ENCODE measurements around the gene ATP2B3. TPM values are rescaled to one million over a fixed set of nuclear protein-coding genes. Genes with fewer than 3 reads are reported as not detected.
A peak's percentile ranks its signal among the peaks of the same experiment; 100 is the strongest.

Gene ATP2B3
- total RNA-seq, 4 donors from 2014 or later, result not detected

DNA sequence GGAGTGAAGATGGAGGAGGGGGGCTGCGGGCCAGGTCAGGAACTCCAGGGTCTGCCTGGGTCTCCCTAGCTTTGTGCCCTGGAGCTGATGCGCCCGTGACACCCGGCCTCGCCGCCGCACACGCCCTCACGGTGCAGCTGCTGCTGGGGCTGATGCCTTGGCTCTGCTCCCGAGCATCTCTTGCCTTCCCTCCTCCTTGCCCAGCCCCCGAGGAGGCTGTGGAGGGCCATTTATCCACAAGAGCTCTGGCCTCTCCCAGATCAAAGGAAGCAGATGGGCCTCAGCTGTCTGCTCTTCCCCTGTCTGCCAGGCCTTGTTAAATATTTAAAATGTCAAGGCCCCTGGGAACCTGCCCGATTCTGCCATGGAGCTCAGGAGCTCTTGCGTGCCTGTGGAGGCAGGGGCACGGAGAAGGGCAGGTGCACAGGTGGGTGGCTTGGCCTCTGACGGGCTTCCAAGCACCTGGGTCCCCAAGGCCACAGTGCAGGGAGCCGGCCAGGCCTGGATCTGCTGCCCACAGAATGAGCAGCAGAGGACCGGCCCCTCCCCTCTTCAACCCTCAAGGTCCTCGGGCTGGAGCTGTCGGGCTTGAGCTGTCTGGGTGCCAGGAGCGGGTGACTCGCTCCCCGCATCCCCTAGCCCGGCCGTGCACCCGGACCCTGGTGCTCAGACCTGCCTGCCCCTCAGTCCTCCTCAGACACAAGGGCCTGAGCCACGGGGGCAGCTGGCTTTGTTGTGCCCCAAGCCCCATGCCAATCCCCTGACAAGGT lies 20.3 kb downstream of the ATP2B3 start:
- Histone ChIP-seq H3K9me3 (no peaks in the 10 kb centered on the region), H3K4me1 (no peaks in the 10 kb centered on the region), H3K27me3 (no peaks in the 10 kb centered on the region), H3K27ac (no peak overlapping the region), H3K36me3 (no peaks in the 10 kb centered on the region), H3K4me3 (no peak overlapping the region)
- TF ChIP-seq, protein P1, sequence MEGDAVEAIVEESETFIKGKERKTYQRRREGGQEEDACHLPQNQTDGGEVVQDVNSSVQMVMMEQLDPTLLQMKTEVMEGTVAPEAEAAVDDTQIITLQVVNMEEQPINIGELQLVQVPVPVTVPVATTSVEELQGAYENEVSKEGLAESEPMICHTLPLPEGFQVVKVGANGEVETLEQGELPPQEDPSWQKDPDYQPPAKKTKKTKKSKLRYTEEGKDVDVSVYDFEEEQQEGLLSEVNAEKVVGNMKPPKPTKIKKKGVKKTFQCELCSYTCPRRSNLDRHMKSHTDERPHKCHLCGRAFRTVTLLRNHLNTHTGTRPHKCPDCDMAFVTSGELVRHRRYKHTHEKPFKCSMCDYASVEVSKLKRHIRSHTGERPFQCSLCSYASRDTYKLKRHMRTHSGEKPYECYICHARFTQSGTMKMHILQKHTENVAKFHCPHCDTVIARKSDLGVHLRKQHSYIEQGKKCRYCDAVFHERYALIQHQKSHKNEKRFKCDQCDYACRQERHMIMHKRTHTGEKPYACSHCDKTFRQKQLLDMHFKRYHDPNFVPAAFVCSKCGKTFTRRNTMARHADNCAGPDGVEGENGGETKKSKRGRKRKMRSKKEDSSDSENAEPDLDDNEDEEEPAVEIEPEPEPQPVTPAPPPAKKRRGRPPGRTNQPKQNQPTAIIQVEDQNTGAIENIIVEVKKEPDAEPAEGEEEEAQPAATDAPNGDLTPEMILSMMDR (IDR thresholded peaks at IDR 0.05 in 4 of 5, conservative IDR thresholded peaks at IDR 0.05 in 1 of 5), result no peak
- TF ChIP-seq POLR2A (IDR thresholded peaks at IDR 0.05), result no peak
- ATAC-seq, result no peak
- intact Hi-C loops (cut with DNase I; ENCODE audit: low total_unique reads) (no loop called here), in situ Hi-C loops (cut with MboI; ENCODE audit: low sequenced_read_pairs in 4 of 4) (no loop called here)
- DNase-seq, result no peak

DNA sequence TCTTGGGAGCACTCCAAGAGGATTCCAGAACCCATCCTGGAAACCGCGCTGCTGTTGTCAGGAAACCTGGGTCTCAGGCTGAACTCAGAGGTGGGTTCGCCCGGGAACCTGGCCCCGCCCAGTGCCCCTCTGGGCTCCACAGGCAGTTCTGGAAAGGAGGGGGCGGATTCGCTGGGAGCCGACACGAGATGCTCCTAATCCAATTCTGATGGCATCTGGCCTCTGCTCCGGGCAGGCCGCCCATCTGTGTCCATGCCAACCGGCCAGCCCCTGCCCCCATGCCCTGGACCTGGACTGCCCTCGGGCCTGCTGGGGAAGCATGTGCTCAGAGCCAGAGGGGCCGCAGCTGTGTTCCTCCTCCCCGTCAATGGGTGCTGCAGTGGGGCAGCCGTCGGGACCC lies 21.0 kb downstream of the ATP2B3 start:
- TF ChIP-seq POLR2A (IDR thresholded peaks at IDR 0.05), result no peak
- TF ChIP-seq, protein P1 (IDR thresholded peaks at IDR 0.05 in 4 of 5, conservative IDR thresholded peaks at IDR 0.05 in 1 of 5), result no peak
- DNase-seq, result no peak
- intact Hi-C loops (cut with DNase I; ENCODE audit: low total_unique reads) (no loop called here), in situ Hi-C loops (cut with MboI; ENCODE audit: low sequenced_read_pairs in 4 of 4) (no loop called here)
- Histone ChIP-seq H3K36me3 (no peaks in the 10 kb centered on the region), H3K27ac (no peak overlapping the region), H3K27me3 (no peaks in the 10 kb centered on the region), H3K4me3 (no peak overlapping the region), H3K9me3 (no peaks in the 10 kb centered on the region), H3K4me1 (no peaks in the 10 kb centered on the region)
- ATAC-seq, result no peak

DNA sequence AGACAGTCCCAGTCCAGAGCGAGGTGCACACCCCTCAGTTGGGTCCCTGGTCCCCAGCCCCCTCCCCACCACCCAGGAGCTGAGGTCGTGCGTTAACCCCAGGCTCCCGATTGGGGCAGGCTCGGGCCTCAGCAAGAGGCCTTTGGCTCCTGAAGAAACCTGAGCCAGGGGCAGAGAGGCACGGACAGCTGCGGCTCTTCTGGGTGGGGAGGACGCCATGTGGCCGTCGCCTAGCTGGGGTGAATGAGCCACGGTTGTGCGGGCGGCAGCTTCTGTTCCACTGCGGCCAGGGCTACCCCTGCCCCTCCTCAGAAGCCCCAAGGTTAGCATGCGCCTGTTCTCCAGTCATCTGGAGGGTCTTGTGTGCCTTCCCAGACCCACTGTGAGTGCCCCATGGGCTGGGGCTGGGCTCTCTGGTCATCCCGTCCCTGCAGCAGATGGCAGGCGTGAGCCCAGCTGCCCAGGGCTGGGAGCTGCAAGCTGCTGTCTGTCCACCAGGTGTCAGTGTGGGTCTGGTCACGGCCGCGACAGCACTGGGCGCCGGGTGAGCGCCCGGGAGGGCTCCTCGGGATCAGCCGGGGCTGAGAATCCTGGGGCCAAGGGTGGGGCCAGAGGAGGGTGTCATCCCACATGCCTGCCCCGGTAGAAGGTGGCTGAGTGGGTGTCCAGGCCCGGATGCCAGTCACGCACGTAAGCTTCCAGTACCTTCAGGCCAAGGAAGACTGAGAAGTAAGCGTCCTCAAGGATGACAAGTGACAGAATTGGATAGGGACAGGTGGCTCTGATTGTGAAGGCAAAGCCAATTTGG lies 21.9 kb downstream of the ATP2B3 start:
- intact Hi-C loops (cut with DNase I; ENCODE audit: low total_unique reads) (no loop called here), in situ Hi-C loops (cut with MboI; ENCODE audit: low sequenced_read_pairs in 4 of 4) (no loop called here)
- Histone ChIP-seq H3K4me3 (no peak overlapping the region), H3K36me3 (no peaks in the 10 kb centered on the region), H3K9me3 (no peaks in the 10 kb centered on the region), H3K4me1 (no peaks in the 10 kb centered on the region), H3K27ac (no peak overlapping the region), H3K27me3 (no peaks in the 10 kb centered on the region)
- peak; percentile 32 to 56 for DNase-seq
- no peak for TF ChIP-seq POLR2A (IDR thresholded peaks at IDR 0.05)
- TF ChIP-seq, protein P1 (IDR thresholded peaks at IDR 0.05 in 4 of 5, conservative IDR thresholded peaks at IDR 0.05 in 1 of 5), result peak; percentile 70 to 87 (median 78)
- ATAC-seq, result peak; percentile 70 to 96

DNA sequence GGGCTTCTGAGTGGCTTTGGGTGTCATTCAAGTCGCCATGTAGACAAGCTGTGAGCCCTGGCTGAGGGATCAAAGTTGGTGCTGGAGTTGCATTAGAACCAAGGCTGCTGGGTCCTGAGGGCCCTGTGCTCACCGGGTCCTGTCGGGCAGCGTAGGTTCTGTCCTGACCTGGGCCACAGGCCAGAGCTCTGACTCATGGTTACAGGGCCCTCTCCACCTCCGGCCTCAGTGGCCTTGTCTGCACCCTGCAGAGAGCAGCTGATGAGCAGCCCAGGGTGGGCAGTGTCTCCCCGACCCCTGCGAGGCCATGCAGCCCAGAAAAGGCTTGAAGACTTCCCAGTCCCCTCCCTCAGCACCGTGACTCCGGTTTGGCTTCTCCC lies 22.5 kb downstream of the ATP2B3 start:
- peaks cover 0 to 3% (median 0%) of the 10 kb centered on the region in 3 donors for H3K27me3 ChIP-seq
- no peaks in the 10 kb centered on the region for H3K4me1 ChIP-seq
- DNase-seq (no peak), ATAC-seq (no peak)
- no peaks in the 10 kb centered on the region for H3K36me3 ChIP-seq
- no peaks in the 10 kb centered on the region for H3K9me3 ChIP-seq
- H3K27ac ChIP-seq, result no peak overlapping the region
- H3K4me3 ChIP-seq, result no peak overlapping the region
- in situ Hi-C loops (cut with MboI; ENCODE audit: low sequenced_read_pairs in 4 of 4) (no loop called here), intact Hi-C loops (cut with DNase I; ENCODE audit: low total_unique reads) (no loop called here)
- TF ChIP-seq, protein P1 (IDR thresholded peaks at IDR 0.05 in 4 of 5, conservative IDR thresholded peaks at IDR 0.05 in 1 of 5), result no peak
- no peak for TF ChIP-seq POLR2A (IDR thresholded peaks at IDR 0.05)
